Activated CD4-positive, alpha-beta T cell treated with anti-CD3 and anti-CD28 coated beads, Interleukin-2, amount 50 U/mL, for 1 hour (primary cell): ENCODE measurements around the gene LYPD4.
A peak's percentile ranks its signal among the peaks of the same experiment; 100 is the strongest.

Experiments
- DNase-seq: peaks from one replicate; pipeline ENCODE4 v3.0.0-alpha.2; 2020

The LYPD4 gene

GRCh38 chr19:41849067-41849466 is 4.6 kb upstream of the LYPD4 start:
- no peak for DNase-seq

GRCh38 chr19:41848666-41849065 is 4.2 kb upstream of the LYPD4 start:
- DNase-seq, result no peak

GRCh38 chr19:41847351-41848105 is 3.0 kb upstream of the LYPD4 start:
- DNase-seq, result no peak

- no peak for DNase-seq
Observed at GRCh38 chr19:41845051-41845590, 638 bp upstream of the LYPD4 start.

DNA sequence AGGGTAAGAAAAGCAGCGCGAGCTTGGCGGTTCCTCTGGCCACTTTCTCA is 343 bp upstream of the LYPD4 start, which contains the start of gene DMRTC2:
DMRTC2 (plus strand) TSS at position 42 of the 50 bp plus-strand sequence. CDS start 2,387 bp downstream, outside the sequence.
- DNase-seq, result no peak

DNA sequence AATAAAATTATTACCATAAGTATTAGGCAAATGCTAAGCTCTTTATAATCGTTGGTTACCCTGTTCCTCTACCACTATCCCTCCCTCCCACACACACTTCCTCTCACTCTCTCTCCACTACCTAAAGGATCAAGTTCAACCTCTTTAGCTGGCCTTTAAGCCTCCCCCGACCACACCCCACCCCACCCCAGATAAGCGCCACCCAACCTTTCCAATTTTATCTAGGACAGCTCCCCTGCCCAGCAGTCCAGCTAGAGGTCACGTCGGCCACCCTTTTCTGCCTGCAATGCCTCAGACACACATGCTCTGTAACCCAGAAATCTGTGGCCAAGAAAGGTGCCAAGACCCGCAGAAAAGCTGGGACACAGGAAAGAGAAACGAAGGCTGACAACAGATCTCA is 1.1 kb downstream of the LYPD4 start:
- no peak for DNase-seq

DNA sequence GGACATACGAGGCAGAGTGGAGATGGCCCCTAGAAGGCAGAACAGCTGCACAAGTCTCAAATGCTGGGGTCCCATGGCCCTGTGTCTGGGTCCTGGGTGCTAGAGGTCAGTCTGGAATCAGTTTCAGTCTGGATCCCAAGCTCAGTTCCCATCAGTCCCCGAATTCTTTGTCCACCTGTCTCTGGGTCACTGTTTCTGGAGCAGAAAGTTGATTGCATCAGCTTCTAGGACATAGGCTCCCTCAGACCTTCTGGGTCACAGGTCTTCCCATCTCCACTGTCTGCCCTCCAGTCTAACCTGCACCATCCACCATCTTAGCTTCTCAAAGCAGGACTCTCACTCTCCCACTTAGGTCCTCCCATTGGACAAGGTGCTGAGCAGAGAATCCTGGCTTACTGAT is 5.3 kb downstream of the LYPD4 start:
- DNase-seq, result no peak

GRCh38 chr19:41837981-41838708 is 6.3 kb downstream of the LYPD4 start:
- DNase-seq, result no peak

DNA sequence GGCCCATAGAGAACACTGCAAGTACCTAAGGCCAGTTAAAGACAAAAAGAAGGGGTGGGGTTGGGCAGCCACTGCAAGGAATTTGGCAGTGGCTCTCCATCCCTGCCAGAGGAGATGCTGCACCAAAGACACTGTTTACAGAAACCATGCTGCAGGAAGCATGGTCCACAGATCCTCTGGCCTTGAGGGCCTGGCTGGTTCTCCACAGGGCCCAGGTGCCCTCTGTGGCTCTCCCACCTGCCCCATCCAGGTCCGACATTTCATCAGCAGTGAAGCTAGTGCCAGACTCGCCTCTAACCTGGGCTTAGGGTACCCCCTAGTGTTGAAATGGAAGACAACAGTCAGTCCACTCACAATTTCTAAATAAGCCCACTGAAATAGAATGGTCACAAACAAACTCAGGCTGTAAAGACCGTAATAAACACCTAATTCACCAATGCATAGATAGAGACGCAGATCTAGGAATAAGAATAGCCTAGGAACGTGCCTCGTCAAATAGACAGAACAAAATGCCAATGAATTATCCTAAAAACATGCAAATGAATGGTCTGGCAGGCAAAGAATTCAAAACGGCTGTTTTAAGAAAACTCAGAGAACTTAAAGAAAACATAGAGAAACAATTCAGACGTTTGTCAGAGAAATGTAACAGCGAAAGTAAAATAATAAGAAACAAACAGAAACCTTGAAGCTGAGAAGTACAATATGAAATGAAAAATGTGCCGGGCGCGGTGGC is 23.3 kb downstream of the LYPD4 start:
- DNase-seq, result peak; percentile 17

GRCh38 chr19:41816761-41817160 is 27.7 kb downstream of the LYPD4 start:
- DNase-seq, result no peak

GRCh38 chr19:41815301-41815700 is 29.2 kb downstream of the LYPD4 start:
- no peak for DNase-seq

- DNase-seq, result no peak
Observed at GRCh38 chr19:41813911-41814310, 30.6 kb downstream of the LYPD4 start.

DNA sequence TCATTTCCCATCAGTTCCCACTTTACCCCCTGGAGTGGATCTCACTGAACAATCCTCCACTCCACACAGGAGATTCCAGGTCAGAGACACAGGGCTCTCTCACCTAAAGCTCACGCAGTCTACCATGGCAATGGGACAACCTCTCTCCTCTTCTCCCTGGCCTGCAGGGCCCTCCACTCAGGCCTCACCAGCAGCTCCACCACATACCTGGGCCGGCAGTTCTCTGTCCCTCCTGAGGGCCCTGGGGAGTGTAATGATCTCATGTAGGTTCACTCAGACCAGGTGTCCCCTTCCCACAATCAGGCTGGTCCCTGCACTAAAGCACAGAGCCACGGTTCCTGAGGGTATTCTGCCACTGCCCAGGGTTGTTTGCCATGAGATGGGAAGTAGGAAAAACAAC is 32.5 kb downstream of the LYPD4 start:
- no peak for DNase-seq

GRCh38 chr19:41811036-41811435 is 33.4 kb downstream of the LYPD4 start:
- no peak for DNase-seq

- no peak for DNase-seq
Observed at GRCh38 chr19:41810301-41810700, 34.2 kb downstream of the LYPD4 start.

DNA sequence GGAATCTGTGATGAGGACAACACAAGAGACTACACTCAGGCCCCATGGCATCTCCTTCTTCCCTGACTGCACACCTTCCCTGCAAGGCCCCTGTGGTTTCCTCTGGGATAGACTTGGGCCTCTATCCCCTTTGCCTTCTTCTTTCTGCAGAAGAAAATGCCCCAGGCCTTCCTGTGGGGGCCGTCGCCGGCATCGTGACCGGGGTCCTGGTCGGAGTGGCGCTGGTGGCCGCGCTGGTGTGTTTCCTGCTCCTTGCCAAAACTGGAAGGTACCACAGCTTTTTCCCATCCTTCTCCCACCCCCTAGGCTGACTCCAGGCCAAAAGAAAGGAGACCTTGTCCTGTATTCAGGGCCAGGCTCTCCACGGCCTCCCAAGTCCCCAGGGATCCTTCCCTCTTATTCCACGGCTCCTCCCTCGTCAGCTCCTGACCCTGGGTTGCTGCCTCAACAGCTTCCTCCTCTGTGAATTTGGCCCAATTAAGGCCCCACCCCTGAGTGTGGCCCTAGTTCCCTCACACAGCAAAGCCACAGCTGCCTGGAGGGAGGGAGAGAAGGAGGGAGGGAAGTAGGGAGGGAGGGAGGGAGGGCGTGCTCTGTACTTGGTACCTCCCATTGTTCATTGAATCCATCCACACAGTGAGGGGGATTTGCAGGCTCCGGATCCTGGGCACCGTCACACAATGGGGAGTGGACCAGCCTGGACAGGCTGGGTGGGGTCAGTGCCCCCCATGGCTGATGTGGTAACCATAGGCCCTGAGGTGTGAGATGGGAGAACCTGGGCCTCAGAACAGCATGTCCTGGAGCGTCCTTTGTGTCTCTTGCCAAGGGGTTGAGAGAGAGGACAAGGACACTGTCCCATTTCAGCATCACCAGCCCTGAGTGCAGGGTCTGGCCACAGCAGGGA is 35.6 kb downstream of the LYPD4 start:
- no peak for DNase-seq

- DNase-seq, result no peak
Observed at GRCh38 chr19:41807176-41807575, 37.3 kb downstream of the LYPD4 start.

DNA sequence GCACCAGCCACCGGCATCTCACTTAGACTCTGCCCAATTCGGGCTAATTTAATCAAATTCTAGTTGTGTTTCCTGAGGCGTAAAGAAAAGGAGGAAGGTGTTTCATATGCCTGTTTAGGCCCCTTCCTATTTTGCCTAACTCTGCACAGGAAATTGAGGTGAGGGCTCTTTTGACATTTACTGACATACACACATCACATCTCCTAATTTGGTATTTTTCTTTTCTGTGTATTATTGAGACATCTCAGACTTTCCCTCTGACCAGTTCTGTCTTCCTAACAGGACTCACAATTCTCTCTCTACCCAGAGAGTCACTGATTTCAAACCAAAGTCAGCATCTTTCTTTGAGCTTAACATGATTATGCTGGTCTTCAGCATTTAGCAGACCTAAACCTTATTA is 40.1 kb downstream of the LYPD4 start:
- DNase-seq, result no peak

GRCh38 chr19:41802770-41803169 is 41.7 kb downstream of the LYPD4 start:
- no peak for DNase-seq

- no peak for DNase-seq
Observed at GRCh38 chr19:41801792-41802211, 42.7 kb downstream of the LYPD4 start.

DNA sequence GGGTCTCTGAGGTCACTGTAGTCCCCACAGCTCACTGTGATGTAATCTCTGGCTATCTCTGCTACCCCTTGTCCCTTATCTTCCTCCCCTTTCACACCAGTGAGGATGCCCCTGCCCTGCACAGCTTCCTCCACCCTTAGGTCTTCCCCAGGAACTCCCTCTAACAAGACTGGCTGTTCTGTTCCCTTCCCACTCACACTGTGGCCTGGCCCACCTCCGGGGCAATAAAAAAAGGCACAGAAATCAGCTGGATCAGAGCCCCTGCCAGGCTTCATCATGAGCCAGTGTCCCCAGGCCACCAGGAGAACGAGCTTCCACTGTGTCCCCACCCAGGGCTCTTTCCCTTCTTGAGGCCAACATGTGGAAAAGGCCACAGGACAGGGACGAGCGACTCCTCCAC is 43.5 kb downstream of the LYPD4 start:
- no peak for DNase-seq

DNA sequence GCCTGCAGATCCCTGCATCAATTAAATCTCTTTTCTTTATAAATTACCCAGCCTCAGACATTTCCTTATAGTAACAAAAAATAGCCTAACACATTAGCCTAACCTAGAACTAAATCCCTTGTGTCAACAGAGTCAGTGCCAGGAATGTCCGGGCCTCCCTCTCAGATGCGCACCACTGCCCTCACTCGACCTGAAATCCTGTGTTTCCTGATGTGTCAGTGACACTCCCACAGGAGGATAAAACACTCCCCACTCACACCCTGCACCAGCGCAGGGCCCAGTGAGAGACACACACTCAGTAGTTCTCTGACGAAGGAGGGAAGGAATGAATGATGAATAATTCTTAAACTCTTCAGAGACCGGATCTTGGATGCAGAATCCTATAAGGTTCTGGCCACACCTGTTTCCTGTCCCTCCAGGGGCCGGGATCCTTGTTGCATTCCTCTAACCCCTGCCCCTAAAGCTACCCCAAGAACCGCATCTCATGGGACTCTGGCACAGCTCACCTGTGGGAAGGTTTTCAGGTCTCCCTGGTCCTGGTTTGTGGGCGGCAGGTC is 45.0 kb downstream of the LYPD4 start:
- no peak for DNase-seq

- no peak for DNase-seq
Observed at GRCh38 chr19:41796901-41797300, 47.6 kb downstream of the LYPD4 start.
